ENCODE results near the gene SLC6A18. TPM values are rescaled to one million over a fixed set of nuclear protein-coding genes. Genes with fewer than 3 reads are reported as not detected.

The SLC6A18 gene
- total RNA-seq, 4 donors from 2014 or later = not detected

- no peak for ATAC-seq
- H3K4me3 ChIP-seq = no peak overlapping the region
- H3K4me1 ChIP-seq = no peaks in the 10 kb centered on the region
- H3K9me3 ChIP-seq = peaks cover 0 to 33% (median 0%) of the 10 kb centered on the region in 3 donors
- H3K27ac ChIP-seq = no peak overlapping the region
- H3K27me3 ChIP-seq = peaks cover 25% of the 10 kb centered on the region
- WGBS, 2 donors (ENCODE audit: low coverage in 1 of 2) = no CpG with 5 or more reads among the region's 1 CpG
- TF ChIP-seq EP300 (IDR thresholded peaks at IDR 0.05) (no peak), CTCF (IDR thresholded peaks at IDR 0.05) (no peak), POLR2A (IDR thresholded peaks at IDR 0.05) (no peak), POLR2AphosphoS5 (IDR thresholded peaks at IDR 0.05) (no peak)
- H3K36me3 ChIP-seq = no peaks in the 10 kb centered on the region
Observed at GRCh38 chr5:1262381-1262780, 37.2 kb downstream of the SLC6A18 start.

GRCh38 chr5:1264211-1264610 is 39.0 kb downstream of the SLC6A18 start:
- ATAC-seq = no peak
- Histone ChIP-seq H3K27me3 (peaks cover 25% of the 10 kb centered on the region), H3K36me3 (no peaks in the 10 kb centered on the region), H3K4me1 (no peaks in the 10 kb centered on the region), H3K4me3 (no peak overlapping the region), H3K9me3 (peaks cover 0 to 33% (median 0%) of the 10 kb centered on the region in 3 donors), H3K27ac (no peak overlapping the region)
- TF ChIP-seq EP300 (IDR thresholded peaks at IDR 0.05) (no peak), CTCF (IDR thresholded peaks at IDR 0.05) (no peak), POLR2A (IDR thresholded peaks at IDR 0.05) (no peak), POLR2AphosphoS5 (IDR thresholded peaks at IDR 0.05) (no peak)
- WGBS, 2 donors (ENCODE audit: low coverage in 1 of 2) = no CpG with 5 or more reads among the region's 18 CpGs

- Histone ChIP-seq H3K36me3 (no peaks in the 10 kb centered on the region), H3K9me3 (peaks cover 0 to 33% (median 0%) of the 10 kb centered on the region in 3 donors), H3K27me3 (peaks cover 25% of the 10 kb centered on the region), H3K4me3 (no peak overlapping the region), H3K27ac (no peak overlapping the region), H3K4me1 (no peaks in the 10 kb centered on the region)
- ATAC-seq = no peak
- no peak for TF ChIP-seq CTCF (IDR thresholded peaks at IDR 0.05)
- TF ChIP-seq POLR2AphosphoS5 (IDR thresholded peaks at IDR 0.05) = no peak
- TF ChIP-seq EP300 (IDR thresholded peaks at IDR 0.05) = no peak
- TF ChIP-seq POLR2A (IDR thresholded peaks at IDR 0.05) = no peak
- WGBS, 2 donors (ENCODE audit: low coverage in 1 of 2) = 81% methylated on average over 8 of the region's 15 CpGs; no CpG with 5 or more reads in 1 of the 2 donors
Observed at GRCh38 chr5:1265026-1265425, 39.8 kb downstream of the SLC6A18 start.

- no peak overlapping the region for H3K27ac ChIP-seq
- no peaks in the 10 kb centered on the region for H3K4me1 ChIP-seq
- WGBS, 2 donors (ENCODE audit: low coverage in 1 of 2) = 76 to 81% methylated on average over 5 to 11 of the region's 40 CpGs
- no peak for ATAC-seq
- TF ChIP-seq EP300 (IDR thresholded peaks at IDR 0.05) (no peak), CTCF (IDR thresholded peaks at IDR 0.05) (no peak), POLR2AphosphoS5 (IDR thresholded peaks at IDR 0.05) (no peak), POLR2A (IDR thresholded peaks at IDR 0.05) (no peak)
- peaks cover 25% of the 10 kb centered on the region for H3K27me3 ChIP-seq
- peaks cover 0 to 27% (median 0%) of the 10 kb centered on the region in 3 donors for H3K9me3 ChIP-seq
- H3K4me3 ChIP-seq = no peak overlapping the region
- no peaks in the 10 kb centered on the region for H3K36me3 ChIP-seq
Observed at GRCh38 chr5:1265461-1266455, 40.6 kb downstream of the SLC6A18 start.

Measured in gastroesophageal sphincter (tissue), 4 donors.